Medulla oblongata (tissue), 1 donor: ENCODE results near the gene PLET1.

Source experiments
- DNase-seq: peaks from one replicate; pipeline ENCODE4 v3.0.0-alpha.2; 2015; ENCODE audit errors: extremely low spot score

Gene PLET1

DNA sequence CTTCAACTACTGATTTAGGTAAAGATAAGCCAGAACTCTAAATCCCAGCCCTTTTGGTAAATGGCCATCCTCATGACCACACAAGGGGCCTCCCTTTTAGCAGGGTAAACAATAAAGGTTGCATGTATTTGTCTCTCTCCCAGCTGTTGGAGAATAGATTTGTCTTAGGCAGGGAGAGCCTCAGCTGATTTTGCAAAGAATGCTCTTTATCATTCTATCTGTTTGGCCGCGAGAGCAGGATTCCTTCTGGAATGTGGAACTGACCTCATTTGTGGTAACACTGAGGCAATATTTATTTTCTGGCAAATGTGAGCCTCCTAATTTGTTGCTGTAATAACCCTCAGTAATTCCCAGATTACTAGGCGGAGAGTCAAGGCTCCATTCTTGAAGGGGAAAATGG lies 19.2 kb downstream of the PLET1 start:
- no peak for DNase-seq

DNA sequence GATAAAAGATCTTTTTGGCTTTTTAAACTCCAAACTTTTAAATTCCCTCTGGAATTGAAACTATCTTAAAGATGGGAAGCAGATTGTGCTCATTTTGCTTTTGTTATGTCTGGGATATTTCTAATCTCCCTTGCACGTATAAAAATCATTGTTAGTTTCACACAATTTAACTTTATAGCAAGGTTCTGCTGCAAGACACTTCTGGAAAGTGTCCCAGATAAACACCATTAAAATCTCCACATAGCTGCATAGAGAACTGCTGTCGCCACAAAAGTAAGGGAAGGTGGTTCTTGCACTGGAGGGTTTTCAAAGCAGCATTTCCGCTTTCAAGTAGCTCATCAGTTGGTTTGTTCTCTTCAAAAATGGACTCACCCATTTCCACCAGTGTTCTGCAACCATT lies 22.6 kb downstream of the PLET1 start:
- DNase-seq = no peak

DNA sequence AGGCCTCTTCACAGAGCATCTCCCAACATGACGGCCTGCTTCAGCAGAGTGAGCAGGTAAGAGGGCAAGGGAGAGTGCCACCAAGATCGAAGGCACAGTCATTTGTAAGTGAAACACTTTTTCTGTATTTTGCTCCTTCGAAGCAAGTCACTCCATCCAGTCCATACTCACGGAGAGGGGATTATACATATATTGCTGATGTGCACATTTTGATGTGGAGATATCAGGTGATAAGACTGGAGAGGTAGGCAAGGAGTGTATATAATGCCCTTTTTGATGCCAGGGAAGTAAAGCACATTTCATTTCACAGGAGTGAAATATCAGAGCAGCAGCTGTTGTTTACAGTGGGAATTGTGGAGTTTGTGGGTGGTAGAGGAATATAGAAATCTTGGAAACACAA lies 23.2 kb downstream of the PLET1 start:
- DNase-seq = no peak

DNA sequence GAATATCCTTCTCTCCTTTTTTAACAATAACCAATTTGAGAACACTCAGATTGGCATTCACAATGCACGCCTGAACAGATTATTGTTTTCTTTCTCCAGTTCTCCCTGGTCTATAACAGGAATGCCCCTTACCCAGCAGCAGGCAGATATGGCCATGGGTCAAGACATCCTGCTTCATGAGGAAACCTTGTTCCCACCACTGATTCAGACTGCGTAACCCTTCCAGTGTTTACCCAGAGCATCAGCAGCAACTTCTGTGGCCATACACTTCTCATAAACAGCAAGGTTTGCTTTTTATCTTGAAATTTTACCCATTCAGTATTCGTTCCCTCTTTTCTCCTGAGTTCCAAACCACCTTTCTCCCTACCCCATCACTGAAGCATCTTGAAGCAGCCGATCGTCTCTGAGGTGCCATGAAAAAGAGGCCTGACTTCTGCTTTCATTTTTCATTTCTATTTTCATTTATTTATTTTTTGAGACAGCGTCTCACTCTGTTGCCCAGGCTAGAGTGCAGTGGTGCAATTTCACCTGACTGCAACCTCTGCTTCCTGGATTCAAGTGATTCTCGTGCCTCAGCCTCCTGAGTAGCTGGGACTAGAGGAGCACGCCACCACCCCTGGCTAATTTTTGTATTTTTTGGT lies 24.8 kb downstream of the PLET1 start:
- DNase-seq = no peak

DNA sequence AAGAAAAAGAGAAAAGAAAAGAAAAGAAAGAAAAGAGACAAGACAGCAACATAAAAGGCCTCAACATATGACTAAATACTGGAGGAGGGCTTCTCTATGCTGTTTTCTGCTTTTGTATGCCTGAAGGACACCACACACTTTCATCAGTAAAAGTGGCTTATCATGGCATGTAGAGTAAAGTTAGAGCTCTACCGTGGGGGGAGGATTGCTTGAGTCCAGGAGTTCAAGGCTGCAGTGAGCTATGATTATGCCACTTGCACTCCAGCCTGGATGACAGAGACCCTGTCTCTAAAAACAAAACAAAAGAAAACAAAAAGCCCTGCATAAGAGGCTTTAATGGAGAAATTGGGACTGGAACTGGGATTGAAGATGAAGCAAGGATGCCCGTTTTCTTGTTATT lies 28.7 kb downstream of the PLET1 start:
- DNase-seq = no peak

DNA sequence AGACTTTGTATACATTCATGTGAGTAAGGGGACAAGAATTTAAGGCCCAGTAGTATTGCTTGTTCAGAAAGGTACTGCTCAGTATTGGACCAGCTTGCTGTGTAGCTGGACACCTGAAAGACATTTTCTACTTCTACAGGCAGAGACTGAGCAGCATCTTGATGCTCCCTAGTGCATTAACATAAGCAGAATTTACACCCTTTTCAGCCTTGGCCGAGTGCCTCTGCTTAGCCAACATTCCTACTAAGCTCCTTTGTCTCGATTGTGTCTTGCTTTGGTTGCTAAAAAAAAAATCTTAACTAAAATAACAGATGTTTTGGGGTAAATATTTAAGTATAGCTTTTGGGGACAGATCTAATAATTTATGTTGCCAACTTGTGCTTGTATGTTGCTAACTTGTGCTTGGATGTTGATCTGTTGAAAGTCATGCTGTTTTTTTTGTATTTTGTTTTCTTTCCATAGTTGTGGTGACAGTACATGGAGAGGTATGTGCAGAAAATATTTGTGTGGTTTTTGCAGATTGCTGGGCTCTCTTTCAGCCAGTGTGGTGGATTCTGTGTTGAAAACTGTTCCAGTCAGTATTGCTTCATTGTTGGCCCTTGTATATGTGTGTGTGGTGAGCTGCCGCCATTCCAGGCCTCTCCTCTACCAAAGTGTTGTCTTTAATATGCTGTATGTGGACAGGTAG lies 30.8 kb downstream of the PLET1 start:
- no peak for DNase-seq

DNA sequence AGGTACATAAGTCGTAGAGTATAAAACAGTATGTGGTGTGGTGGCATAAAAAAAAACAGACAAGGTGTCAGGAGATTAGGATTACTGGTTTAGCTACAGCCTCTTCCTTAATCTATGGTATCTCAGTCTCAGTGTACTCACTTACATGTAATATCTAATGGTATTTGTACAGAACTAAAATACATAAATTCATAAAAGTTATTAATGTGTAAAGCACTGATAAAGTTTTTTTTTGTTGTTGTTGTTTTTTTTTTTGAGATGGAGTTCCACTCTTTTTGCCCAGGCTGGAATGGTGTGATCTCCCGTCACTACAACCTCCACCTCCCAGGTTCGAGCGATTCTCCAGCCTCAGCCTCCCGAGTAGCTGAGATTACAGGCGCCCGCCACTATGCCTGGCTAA lies 31.5 kb downstream of the PLET1 start:
- DNase-seq = no peak

DNA sequence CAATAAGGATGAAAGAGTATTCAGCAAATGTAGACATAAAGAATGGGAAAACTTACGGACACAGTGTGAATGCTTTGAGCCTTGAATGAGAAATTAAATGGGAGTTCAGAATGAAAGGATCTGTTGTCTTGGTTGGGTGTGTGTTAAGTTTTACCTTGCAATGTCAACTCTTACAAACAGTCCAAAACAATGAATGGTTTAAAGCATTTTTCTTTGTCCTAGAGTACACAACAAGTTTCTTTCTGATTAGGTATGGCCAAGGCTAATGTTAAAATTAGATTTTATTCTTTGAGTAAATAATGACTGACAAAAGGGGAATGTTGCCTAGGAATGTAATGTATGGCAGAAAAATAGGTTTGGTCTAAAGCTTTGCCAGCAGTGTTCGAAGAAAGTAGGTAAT lies 32.0 kb downstream of the PLET1 start:
- DNase-seq = no peak

DNA sequence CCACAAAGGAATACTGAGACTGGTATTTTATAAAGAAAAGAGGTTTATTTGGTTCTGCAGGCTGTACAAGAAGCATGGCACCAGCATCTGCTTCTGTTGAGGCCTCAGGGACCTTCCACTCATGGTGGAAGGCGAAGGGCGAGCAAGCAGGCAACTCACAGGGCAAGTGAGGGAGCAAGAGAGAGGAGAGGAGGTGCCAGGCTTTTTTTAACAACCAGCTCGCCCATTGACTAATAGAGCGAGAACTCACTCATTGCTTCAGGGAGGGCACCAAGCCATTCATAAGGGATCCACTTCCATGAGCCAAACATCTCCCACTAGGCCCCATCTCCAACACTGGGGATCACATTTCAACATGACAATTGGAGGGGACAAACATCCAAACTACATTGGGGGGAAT lies 33.2 kb downstream of the PLET1 start:
- DNase-seq = no peak

DNA sequence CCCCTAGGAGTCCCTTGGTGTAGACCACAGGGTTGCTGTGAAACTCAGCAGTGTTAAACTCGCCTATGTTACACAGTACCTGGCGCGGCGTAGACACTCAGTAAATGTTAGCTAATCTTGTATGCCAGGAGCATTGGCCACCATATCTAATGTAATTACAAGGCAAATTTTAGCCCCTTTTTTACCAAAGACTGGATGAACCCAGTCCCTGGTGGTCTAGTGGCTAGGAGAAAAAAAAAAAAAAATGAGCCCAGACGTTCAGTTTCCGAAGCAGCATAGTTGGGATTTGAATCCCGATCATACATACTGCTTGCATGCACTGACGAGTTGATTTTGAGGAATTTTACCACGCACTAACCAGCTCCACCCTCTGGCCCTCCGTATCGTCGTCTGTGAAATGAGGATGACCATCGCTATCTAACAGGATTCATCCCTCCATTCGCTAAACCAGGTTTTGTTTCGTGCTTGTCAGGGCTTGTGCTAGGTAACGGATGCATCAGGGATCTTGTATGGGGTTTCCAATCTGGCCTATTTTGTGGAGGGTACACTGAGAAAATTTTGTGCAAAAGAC lies 33.7 kb downstream of the PLET1 start:
- DNase-seq = peak; percentile 45

DNA sequence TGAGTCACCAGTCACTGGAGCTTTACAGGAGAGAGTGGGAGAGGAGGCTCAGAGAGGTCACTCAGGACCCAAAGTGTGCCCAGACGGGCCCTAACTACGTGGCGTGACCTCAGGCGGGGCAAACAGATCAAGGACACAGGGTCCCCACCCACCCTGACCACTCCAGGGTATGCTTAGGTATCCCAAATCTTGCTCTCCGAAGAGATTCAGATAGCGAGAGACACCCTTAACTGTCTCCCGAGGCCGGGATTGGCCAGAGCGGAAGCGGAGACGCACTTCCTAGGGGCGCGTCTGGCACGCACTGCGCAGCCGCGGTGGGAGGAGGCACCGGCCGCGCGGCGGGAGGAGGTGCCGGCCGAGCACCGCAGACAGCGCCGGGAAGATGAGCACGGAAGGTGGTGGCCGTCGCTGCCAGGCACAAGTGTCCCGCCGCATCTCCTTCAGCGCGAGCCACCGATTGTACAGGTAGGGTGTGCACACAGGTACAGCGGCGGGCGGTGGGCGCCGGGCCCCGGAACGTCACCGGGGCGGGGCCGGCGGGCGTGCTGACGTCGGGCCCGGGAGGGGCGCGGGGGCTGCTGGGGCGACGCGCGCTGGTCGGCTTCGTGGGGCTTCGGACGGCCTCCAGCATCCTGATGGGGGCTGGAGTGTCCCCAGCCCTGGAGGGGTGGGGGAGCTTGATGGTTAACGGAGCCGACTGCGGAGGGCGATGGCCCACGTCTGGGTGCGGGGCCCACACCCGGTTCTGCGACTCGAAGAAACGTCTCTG lies 34.4 kb downstream of the PLET1 start, which contains the start of gene PTS:
Gene PTS (plus strand): TSS at position 367 of the 769 bp plus-strand sequence. CDS start 16 bp downstream, at position 383.
- peak; percentile 95 for DNase-seq

DNA sequence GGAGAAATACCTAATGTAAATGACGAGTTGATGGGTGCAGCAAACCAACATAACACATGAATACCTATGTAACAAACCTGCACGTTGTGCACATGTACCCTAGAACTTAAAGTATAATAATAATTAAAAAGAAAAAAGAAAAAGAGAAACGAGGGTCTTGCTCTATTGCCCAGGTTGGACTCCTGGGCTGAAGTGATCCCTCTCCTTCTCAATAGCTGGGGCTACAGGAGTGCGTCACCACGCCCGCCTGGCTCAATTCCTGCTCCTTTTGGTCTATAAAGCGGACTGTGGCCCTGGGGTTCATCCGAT lies 35.0 kb downstream of the PLET1 start:
- no peak for DNase-seq

DNA sequence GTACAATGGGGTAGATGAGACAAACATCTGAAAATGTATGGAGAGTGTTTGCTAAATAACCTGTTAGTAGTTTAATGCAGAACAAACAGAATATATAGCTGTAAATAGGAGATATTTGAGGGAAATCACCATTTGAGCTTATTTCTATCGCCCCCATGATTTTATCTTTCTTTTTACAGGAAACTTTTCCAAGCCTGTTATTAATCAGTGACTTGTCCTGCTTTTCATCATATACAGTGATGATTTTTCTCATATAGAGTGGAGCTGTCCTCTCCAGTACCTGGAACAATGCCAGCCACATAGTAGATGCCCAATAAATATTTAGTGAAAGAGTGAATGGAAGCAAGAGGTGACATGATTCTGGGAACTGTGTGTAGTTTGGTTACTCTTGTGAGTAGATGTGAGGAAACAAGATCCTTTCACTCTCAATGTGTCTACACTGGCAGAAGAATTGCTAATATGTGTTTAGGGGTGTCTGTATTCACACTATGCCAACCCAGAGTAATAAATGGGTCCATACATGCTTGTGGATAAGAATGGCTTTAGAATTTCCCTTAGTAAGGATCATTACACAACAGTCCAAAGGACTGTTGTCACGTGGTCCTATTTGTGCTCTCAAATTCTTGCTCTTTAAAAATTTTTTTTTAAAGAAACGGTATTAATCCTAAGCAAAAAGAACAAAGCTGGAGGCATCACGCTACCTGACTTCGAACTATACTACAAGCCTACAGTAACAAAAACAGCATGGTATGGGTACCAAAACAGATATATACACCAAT lies 36.7 kb downstream of the PLET1 start:
- DNase-seq = no peak

DNA sequence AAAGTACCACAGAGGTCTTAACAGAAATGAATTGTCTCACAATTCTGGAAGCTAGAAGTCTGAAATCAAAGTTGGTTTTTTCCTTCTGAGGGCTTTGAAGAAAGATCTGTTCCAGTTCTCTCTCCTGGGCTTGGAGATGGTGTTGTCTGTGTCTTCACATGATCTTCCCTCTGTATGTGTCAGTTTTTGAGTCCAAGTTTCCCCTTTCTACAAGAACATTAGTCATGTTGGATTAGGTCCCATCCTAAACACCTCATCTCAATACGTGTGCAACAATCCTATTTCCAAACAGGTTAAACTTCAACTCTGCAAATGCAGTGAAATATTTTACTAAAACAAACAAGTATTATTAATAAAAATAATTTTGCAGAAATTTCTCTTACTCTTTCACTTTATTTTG lies 37.5 kb downstream of the PLET1 start:
- no peak for DNase-seq

DNA sequence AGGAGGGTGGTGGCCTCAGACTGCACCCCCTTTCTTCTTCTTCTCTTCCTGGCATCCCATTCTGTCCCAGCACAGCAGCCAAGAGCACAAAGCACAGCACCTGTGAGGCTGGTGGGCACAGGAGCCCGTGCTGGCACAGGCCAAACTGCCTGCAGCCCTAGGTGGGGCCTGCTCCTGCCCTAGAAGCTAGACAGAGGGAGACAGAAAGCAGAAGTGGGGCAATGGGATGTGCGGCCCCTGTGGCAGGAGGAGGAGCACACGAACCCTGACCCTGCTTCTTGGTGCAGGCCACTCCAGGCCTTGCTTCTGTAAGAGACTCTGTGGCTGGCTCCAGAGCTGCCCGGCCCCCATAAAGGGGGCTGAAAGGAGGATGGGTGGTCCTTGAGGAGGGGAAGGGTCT lies 38.4 kb downstream of the PLET1 start:
- DNase-seq = no peak

DNA sequence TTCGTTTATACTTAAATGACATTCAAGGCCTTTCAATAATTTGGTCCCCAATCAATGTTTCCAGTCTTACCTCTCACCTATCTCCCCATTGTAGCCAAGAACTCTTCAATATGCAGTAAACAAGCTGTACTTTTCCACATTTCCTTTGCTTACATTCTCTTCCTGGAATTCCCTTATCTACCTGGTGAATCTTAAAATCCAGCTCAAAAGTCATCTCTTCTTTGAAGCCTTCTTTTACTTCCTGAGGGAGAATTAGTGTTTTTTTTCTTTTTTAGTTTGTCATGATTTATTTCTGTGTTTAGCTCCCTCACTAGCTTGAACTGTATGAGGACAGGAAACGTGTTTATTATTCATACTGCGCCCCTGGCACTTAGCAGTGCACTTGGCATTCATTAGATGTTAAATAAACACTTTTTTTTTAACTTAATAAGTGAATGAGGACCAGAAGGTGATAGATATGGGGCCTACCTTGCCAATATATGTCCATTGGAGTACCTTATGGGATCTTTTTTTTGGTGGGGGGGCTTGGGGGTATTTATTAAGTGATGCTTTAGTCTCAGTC lies 39.3 kb downstream of the PLET1 start:
- DNase-seq = no peak

DNA sequence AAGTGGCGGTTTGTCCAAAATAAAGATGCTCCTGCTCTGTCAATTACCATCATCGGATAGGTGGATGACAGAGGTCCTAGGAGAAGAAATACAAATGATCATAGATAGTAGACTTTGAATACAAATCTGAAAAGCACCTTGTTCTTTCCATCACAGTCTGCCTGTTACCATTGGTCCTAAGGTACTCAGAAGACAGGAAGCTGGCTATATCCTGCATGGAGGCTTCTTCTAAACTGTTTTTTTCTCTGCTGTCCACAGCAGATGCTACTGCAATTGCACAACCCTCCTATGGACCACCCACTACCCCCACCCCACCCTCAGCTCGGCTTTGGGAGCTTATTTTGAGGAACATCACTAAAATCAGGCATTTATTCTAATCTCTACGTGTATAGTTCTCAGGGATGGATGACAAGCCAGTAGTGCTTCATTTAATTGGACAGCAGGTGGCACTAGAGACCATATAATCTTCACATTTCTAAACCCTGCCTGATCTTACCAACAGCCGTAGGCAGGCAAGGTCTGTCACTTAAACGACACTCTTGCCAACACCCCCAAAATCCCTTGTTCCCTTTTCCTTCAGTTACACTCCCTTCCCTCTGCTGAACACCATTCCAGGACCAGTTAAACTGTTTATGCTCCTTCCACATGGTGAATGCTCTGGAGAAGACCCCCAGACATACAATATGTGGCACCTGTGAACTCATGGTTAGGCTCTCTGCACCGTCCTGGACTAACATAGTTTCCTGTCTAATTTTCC lies 41.0 kb downstream of the PLET1 start:
- DNase-seq = peak; percentile 91

DNA sequence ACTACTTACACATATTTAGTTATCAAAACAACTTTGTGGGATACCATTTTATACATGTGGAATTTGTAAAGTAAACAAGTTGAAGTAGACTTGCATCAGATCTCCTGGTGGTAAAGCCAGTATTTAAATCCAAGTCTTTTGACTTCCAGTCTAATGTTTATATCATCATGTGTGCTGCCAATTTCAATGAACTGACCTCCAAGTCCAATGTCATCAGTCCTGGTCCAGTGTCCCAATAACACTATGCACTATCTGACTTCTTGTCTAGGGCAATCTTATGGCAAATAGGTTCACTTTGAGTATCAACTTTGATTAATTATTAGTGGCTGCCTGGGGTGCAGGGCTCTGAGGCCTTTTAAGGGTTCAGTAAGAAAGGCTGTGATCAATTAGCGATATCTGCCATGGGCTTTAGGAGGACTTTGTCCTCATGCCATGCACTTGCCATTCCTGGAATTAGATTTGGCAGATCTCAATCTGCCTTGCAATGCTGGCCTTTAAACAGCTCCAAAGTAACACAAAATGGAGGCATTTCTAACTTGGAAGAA lies 44.0 kb downstream of the PLET1 start:
- DNase-seq = no peak

DNA sequence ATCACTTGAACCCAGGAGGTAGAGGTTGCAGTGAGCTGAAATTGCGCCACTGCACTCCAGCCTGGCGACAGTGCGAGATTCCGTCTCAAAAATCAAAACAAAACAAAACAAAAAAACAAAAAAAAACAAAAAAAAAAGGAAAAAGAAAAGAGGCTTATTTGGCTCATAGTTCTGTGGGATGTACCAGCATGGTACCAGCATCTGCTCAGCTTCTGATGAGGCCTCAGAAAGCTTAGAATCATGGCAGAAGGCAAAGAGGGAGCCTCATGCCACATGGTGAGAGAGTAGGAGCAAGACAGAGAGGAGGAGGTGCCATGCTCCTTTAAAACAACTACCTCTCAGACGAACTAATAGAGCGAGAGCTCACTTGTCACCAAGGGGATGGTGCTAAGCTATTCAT lies 45.0 kb downstream of the PLET1 start:
- DNase-seq = no peak

DNA sequence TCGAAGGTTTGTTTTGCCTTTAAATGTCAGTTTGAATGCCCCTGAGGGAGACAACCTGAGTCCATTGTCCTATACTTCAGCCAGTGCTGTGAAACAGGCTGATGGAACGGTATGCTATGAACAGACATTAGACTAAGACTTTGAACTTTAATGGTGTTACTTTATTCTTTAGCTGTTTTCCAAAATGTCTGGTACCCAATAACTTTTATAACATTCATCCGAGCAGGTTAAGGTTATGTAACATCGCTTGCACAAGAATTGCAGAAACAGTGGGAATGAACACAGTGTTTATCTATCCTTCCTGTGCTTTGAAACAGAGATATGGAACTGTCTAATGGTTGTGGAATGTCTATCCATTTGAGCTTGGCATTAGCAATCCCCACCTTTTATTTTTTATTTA lies 46.9 kb downstream of the PLET1 start:
- no peak for DNase-seq

DNA sequence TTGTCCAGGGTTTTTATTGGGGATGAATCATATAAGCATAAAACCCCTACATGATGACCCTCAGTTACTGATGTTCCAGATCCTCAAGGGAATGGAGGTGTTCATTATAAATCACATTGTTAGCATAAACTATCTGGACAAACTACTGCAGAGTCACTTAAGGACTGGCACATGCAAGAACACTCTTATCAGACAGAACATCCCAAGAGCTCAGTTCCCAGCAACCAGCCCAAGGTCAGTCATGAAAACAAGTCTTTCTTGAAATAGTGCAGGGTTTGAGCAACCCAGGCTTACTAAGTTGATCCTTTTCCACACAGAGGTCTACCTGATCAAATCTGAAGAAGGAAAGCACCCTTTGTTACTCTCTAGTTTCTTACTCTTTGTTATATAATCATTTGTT lies 48.0 kb downstream of the PLET1 start:
- no peak for DNase-seq
